GM18526 (cell line): ENCODE data around the gene IGFBP7.

ENCODE experiments used
- POLR2A ChIP-seq: IDR thresholded peaks from 3 replicates; pipeline ENCODE4 v1.6.1; 2011; ENCODE audit not compliant: insufficient read length; ENCODE audit errors: extremely low read depth

Gene IGFBP7

DNA sequence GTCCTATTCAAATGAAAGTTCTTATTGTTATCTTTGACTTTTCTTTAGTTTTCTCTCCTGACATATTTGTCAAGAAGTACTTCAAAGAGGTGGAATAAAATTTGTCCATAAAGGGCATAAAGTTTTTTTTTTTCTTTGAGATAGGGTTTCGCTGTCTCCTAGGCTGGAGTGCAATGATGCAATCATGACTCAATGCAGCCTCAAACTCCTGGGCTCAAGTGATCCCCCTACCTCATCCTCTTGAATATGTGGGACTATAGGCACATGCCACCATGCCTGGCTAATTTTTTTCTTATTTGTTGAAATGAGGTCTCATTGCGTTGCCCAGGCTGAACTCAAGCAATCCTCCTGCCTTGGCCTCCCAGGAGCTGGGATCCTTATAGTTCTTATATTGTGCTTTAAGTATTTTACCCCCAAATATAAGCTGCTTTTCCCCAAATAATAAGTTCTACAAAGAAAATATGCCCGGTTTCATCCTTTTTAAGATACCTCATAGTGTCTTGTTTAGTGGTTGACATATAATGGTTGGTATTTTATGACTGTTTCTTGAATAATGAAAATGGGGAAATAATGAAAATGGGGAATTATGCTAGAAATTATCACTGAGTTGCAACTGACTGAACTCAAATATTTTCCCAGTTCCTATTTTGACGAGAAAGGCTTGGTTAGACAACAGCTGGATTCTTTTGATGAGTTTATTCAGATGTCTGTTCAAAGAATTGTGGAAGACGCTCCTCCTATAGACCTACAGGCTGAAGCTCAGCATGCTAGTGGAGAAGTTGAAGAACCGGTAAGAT is 119.9 kb downstream of the IGFBP7 start:
- TF ChIP-seq POLR2A, result no peak

DNA sequence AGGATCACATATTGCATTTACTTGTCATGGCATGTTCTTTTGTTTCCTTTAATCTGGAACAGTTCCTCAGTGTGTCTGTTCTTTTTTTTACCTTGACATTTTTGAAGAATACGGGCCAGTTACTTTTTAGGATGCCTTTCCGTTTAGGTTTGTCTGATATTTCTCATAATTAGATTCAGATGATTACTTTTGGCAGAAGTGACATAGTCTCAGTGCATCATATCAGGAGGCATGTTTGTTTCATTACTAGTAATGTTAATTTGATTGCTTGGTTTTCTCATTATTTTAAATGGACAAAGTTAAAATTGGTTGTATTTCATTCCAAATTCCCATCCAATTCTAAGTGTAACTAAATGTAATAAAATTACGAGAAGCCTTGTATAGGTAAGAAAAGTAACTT is 123.2 kb downstream of the IGFBP7 start:
- TF ChIP-seq POLR2A, result no peak

DNA sequence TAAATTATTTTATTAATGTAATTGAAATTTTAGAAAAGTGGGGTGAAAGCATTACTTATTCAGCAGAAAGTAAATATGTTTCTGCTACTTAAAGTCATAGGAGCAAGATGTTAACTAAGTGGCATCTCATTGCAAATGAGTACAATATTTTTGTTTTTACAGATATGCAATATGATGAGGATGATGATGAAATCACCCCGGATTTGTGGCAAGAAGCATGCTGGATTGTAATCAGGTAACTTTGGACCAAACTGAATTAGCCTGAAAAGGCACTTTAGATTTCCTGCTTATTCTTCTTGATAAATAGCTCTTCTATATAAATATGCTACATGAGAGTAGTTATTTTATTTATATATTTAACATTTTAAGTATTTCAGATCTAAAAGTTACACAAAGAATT is 124.0 kb downstream of the IGFBP7 start:
- TF ChIP-seq POLR2A, result no peak

DNA sequence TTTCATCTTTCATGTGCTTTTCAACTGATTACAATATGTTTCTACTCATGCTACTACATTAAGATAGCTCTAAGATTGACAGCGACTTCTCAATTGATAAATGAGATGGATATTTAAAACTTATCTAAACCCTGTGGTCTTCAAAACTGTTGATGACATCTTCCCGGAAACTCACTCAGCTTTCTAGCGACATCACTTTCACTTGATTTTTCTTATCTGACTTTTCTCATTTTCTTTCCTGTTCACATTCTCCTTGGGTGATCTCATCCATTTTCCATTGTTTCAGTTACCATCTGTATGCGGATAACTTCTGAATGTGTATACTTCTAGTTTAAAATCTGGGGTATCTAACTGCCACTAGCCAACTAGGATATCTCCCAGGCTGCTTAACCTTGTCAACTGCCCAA is 128.4 kb downstream of the IGFBP7 start:
- no peak for TF ChIP-seq POLR2A
